Measurements from ENCODE around the gene UBE2J2.

GRCh38 chr1:1245178-1245816, 28.4 kb downstream of the UBE2J2 start:
- TF ChIP-seq CTCF (IDR thresholded peaks at IDR 0.05; ENCODE audit: low read length), result no peak
- TF ChIP-seq EZH2 (IDR thresholded peaks at IDR 0.05; ENCODE audit: borderline replicate concordance, low read length), result no peak
